Spleen (tissue), 7 donors: ENCODE data around the gene PEX26.

Experiments
- POLR2A ChIP-seq, 3 donors: fragments of 450-650 bp; IDR thresholded peaks; one replicate each; pipeline ENCODE4 v1.5.1; 2017; ENCODE audit warnings: antibody characterized with exemption in 3 of 3, mild to moderate bottlenecking in 1 of 3
- POLR2AphosphoS5 ChIP-seq, 3 donors: sonication (generic); formaldehyde crosslinking; IDR thresholded peaks; one replicate each; pipeline ENCODE4 v1.5.1; 2017; ENCODE audit warnings: antibody characterized with exemption in 3 of 3
- TF ChIP-seq, protein P1 (sequence below), 11 experiments: fragments of 200-600 bp in 7 of 11; fragments of 450-650 bp in 4 of 11; sonication (generic) in 4 of 11; IDR thresholded peaks in 8 of 11; conservative IDR thresholded peaks in 3 of 11; 1 replicate in 7 of 11; 2 replicates in 4 of 11; pipeline versions ENCODE4 v1.4.0 to v1.8.0; 2016 to 2021; ENCODE audit warnings: antibody characterized with exemption in 11 of 11, inconsistent platforms in 4 of 11, mild to moderate bottlenecking in 1 of 11
- donor health status: DM: no; HTN: no; CAD: no; lungs with moderate emphysema.
- donor health status: DM: no; HTN: no; CAD: no.
- donor health status: DM: no; HTN: no; CAD: no.

DNA sequence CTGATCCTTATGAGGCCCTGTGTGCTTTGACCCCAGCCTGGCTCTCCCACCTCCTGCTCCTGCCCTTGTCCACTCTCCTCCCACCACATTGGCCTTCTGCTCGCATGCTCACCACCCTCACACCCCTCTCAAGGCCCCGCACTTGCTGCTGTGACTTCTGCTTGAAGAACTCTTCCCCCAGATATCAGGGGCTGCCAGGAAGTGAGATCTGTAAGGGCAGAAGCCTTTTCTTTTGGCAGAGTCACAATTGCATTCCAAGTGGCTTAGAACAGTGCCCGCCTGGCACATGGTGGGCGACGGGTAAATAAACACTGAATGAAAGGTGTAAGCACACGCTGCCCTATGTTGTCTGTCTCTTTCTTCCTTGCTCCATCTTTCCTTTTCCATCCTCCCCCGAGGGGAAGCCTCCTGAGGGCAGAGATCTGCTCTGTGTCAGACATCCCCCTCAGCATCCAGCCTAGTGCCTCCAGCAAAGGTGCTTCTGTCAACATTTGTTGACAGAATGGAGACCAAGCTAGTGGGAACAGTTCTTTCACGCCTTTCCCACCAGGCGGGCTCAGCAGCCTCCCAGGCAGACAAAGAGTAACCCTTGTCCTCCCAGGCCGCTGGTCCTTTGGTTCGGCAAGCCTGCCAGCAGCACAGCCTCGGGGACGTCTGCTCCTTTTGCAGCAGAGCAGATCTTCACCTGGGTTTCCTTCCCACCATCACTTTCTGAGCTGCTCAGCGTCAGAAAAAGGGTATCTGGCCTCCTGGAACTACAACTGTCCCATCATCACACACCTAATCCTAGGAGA, 10.0 kb upstream of the PEX26 start:
- TF ChIP-seq, protein P1, sequence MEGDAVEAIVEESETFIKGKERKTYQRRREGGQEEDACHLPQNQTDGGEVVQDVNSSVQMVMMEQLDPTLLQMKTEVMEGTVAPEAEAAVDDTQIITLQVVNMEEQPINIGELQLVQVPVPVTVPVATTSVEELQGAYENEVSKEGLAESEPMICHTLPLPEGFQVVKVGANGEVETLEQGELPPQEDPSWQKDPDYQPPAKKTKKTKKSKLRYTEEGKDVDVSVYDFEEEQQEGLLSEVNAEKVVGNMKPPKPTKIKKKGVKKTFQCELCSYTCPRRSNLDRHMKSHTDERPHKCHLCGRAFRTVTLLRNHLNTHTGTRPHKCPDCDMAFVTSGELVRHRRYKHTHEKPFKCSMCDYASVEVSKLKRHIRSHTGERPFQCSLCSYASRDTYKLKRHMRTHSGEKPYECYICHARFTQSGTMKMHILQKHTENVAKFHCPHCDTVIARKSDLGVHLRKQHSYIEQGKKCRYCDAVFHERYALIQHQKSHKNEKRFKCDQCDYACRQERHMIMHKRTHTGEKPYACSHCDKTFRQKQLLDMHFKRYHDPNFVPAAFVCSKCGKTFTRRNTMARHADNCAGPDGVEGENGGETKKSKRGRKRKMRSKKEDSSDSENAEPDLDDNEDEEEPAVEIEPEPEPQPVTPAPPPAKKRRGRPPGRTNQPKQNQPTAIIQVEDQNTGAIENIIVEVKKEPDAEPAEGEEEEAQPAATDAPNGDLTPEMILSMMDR (IDR thresholded peaks at IDR 0.05 in 8 of 11, conservative IDR thresholded peaks at IDR 0.05 in 3 of 11): no peak
- TF ChIP-seq POLR2A (IDR thresholded peaks at IDR 0.05) (no peak), POLR2AphosphoS5 (IDR thresholded peaks at IDR 0.05) (no peak)
